ENCODE data around the gene DLG3. TPM values are rescaled to one million over a fixed set of nuclear protein-coding genes. Genes with fewer than 3 reads are reported as not detected.

Gene DLG3
- polyA plus RNA-seq, 1 donor (not counting 4 experiments of a cell fraction or from before 2014, with no cell fraction given), result 10.1 TPM

DNA sequence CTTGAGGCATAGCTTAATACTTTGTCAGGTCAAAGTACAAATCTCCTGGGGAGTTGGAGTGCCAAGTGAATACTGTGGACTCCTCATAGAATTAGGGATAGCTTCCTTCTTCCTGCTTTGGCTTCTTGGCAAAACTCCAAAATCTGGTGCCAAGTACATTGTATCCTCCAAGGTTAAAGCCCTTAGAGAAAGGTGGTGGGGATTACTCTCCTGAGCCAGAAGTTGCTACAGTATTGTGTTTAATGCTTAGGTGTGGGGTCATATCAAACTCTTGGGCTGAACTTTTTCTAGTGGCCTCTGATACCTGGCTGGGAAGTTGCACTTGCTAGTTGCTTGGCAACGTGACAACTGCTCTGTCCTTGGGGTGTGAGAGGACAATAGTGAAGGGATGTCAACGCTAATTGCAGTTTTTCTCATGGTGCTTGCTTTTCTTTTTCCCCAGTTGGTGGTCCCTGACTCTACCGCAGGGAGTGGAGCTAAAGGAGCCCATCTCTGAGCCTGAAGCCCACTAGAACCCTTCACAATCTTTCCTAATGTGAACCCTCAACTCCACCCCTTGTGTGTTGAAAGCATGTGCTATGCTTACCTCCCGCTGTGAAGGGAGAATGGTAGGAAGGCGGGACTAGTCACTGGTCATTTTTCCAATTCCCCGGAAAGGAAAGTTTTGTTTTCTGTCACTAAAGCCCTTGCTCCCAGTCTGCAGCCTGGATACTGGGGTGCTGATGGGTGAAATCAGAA lies 35.5 kb downstream of the DLG3 start:
- H3K9ac ChIP-seq (ENCODE audit: control insufficient read depth, extremely low read depth, insufficient read depth, low read length), result no peak overlapping the region
- H3K79me2 ChIP-seq (ENCODE audit: control insufficient read depth, insufficient read depth, low read length), result no peaks in the 10 kb centered on the region
- no peaks in the 10 kb centered on the region for H3K9me1 ChIP-seq (ENCODE audit: control insufficient read depth, extremely low read depth, insufficient read depth, low read length)
- DNase-seq (ENCODE audit: low read depth, low spot score), result no peak
- dilution Hi-C loops (cut with MboI; ENCODE audit: extremely low pct_ligation_motif_present, low sequenced_read_pairs), result no loop called here
- TF ChIP-seq EZH2 (IDR thresholded peaks at IDR 0.05; ENCODE audit: low read length), result no peak
- no peaks in the 10 kb centered on the region for H3K36me3 ChIP-seq (ENCODE audit: control insufficient read depth in 2 of 2, extremely low read depth in 1 of 2, insufficient read depth in 2 of 2, low read length in 2 of 2)
- H3K27me3 ChIP-seq (ENCODE audit: control insufficient read depth, extremely low read depth, insufficient read depth, low read length), result no peaks in the 10 kb centered on the region
- H3K4me1 ChIP-seq (ENCODE audit: control insufficient read depth, extremely low read depth, insufficient read depth, low read length), result peaks cover 20% of the 10 kb centered on the region
- no peak overlapping the region for H3K27ac ChIP-seq (ENCODE audit: control insufficient read depth, insufficient read depth, low read length)
- no peak overlapping the region for H2AFZ ChIP-seq (ENCODE audit: control insufficient read depth, low read length)
- no peaks in the 10 kb centered on the region for H4K20me1 ChIP-seq (ENCODE audit: control insufficient read depth, extremely low read depth, insufficient read depth, low read length)
- FAIRE-seq, result peak; percentile 32
- no peaks in the 10 kb centered on the region for H3K9me3 ChIP-seq (ENCODE audit: control insufficient read depth, low read depth, low read length)
- peak overlapping the region; percentile 23 for H3K4me2 ChIP-seq (ENCODE audit: control insufficient read depth, extremely low read depth, insufficient read depth, low read depth, low read length)
- no peak overlapping the region for H3K4me3 ChIP-seq (ENCODE audit: control insufficient read depth in 2 of 3, extremely low read depth in 1 of 3, insufficient read depth in 2 of 3, low read depth in 1 of 3, low read length in 3 of 3)

DNA sequence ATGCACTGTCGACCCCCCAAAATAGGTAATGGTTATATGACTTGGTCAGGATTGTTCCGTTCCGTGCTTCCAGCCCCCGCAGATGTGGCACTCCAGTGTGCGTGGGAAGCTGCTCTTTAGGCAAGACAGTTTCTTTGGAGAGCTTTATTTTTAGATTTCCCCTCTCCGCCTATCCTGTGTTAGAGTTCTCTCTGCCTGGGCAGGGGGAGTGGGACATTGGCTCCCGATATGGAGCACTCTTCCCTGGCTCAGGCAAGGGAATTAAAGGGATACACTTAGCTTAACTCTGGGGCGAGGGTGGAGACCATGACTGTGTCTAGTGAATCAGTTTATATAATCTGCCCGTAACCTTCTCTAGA lies 36.0 kb downstream of the DLG3 start:
- Histone ChIP-seq H3K79me2 (ENCODE audit: control insufficient read depth, insufficient read depth, low read length) (no peaks in the 10 kb centered on the region), H4K20me1 (ENCODE audit: control insufficient read depth, extremely low read depth, insufficient read depth, low read length) (no peaks in the 10 kb centered on the region), H3K9me3 (ENCODE audit: control insufficient read depth, low read depth, low read length) (no peaks in the 10 kb centered on the region), H3K9me1 (ENCODE audit: control insufficient read depth, extremely low read depth, insufficient read depth, low read length) (no peaks in the 10 kb centered on the region), H3K27me3 (ENCODE audit: control insufficient read depth, extremely low read depth, insufficient read depth, low read length) (no peaks in the 10 kb centered on the region), H3K4me3 (ENCODE audit: control insufficient read depth in 2 of 3, extremely low read depth in 1 of 3, insufficient read depth in 2 of 3, low read depth in 1 of 3, low read length in 3 of 3) (no peak overlapping the region), H3K4me2 (ENCODE audit: control insufficient read depth, extremely low read depth, insufficient read depth, low read depth, low read length) (no peak overlapping the region), H3K36me3 (ENCODE audit: control insufficient read depth in 2 of 2, extremely low read depth in 1 of 2, insufficient read depth in 2 of 2, low read length in 2 of 2) (no peaks in the 10 kb centered on the region), H2AFZ (ENCODE audit: control insufficient read depth, low read length) (no peak overlapping the region), H3K27ac (ENCODE audit: control insufficient read depth, insufficient read depth, low read length) (no peak overlapping the region), H3K4me1 (ENCODE audit: control insufficient read depth, extremely low read depth, insufficient read depth, low read length) (peaks cover 20% of the 10 kb centered on the region), H3K9ac (ENCODE audit: control insufficient read depth, extremely low read depth, insufficient read depth, low read length) (no peak overlapping the region)
- no peak for DNase-seq (ENCODE audit: low read depth, low spot score)
- dilution Hi-C loops (cut with MboI; ENCODE audit: extremely low pct_ligation_motif_present, low sequenced_read_pairs), result no loop called here
- no peak for FAIRE-seq
- no peak for TF ChIP-seq EZH2 (IDR thresholded peaks at IDR 0.05; ENCODE audit: low read length)
- TF ChIP-seq, protein P1, sequence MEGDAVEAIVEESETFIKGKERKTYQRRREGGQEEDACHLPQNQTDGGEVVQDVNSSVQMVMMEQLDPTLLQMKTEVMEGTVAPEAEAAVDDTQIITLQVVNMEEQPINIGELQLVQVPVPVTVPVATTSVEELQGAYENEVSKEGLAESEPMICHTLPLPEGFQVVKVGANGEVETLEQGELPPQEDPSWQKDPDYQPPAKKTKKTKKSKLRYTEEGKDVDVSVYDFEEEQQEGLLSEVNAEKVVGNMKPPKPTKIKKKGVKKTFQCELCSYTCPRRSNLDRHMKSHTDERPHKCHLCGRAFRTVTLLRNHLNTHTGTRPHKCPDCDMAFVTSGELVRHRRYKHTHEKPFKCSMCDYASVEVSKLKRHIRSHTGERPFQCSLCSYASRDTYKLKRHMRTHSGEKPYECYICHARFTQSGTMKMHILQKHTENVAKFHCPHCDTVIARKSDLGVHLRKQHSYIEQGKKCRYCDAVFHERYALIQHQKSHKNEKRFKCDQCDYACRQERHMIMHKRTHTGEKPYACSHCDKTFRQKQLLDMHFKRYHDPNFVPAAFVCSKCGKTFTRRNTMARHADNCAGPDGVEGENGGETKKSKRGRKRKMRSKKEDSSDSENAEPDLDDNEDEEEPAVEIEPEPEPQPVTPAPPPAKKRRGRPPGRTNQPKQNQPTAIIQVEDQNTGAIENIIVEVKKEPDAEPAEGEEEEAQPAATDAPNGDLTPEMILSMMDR (optimal IDR thresholded peaks at IDR 0.05 in 1 of 3, IDR thresholded peaks at IDR 0.05 in 1 of 3, conservative IDR thresholded peaks at IDR 0.05 in 1 of 3; ENCODE audit: extremely low read depth in 1 of 3, insufficient read depth in 2 of 3, low read length in 3 of 3), result no peak

Data from keratinocyte (primary cell).